Epithelial cell of prostate (primary cell): ENCODE measurements around the gene SH3RF3.

Source experiments
- DNase-seq: peaks from one replicate; pipeline ENCODE4 v3.0.0-alpha.2; 2011; ENCODE audit warnings: low read depth, low spot score
- H3K27ac ChIP-seq: fragments of 450-650 bp; 2 replicates; pipeline ENCODE4 v1.5.1; 2017; ENCODE audit warnings: mild to moderate bottlenecking

Gene SH3RF3

DNA sequence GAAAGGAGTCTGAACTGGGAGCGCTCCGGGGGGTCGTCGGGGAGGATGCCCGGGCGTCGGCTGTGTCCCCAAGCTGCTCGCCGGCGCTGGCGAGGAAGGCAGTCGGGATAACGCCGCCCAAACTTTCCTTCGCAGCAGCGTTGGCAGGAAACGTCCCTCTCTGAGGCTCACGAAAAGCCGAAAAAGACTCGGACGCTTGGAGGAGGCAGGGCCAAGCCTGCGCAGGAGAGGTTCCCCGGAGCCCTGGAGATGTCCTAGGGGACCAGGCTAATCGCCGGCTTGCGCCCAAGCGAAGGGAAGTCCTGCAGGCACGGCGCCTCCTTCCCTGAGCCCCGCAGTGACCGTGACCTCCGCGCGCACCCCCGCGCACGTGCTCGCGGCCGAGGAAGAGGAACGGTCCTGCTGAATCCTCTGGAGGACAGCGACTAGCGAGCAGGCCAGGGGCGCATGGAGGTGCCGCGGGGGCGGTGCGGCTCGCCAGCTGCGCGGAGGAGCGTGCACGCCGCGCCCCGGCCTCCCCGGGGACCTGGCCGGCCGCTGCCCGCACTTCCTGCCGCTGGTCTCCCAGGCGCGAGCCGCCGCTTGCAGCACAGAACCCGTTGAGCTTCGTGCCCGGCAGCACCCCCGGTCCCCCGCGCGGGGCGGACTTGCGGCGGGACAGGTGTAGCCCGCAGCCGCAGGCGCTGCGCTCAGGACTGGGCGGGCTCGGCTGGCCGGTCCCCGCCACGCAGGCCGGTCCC lies at the start of gene SH3RF3:
Gene SH3RF3 (plus strand): TSS at position 590 of the 740 bp plus-strand sequence.
- no peak for DNase-seq
- no peak within 1 kb of the TSS for H3K27ac ChIP-seq

DNA sequence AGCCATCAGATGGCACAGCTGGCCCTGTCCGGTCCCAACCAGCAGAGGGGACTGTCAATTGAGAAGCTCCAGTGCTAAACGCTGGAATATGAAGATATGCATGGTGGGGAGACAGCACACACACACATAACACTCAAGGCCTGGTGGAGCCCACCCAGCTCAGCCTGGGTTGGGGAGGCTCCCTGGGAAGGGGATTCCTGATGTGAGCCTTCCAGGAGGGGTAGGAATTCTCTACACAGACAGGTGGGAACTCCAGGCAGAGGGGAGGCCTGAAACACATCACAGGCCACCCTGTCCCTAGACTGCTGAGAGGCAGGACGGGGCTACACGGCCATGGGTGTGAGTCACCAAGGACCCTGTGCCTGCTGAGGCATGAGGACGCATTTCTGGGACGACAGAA lies 49.4 kb upstream of the SH3RF3 start:
- DNase-seq = no peak
- no peak overlapping the region for H3K27ac ChIP-seq

DNA sequence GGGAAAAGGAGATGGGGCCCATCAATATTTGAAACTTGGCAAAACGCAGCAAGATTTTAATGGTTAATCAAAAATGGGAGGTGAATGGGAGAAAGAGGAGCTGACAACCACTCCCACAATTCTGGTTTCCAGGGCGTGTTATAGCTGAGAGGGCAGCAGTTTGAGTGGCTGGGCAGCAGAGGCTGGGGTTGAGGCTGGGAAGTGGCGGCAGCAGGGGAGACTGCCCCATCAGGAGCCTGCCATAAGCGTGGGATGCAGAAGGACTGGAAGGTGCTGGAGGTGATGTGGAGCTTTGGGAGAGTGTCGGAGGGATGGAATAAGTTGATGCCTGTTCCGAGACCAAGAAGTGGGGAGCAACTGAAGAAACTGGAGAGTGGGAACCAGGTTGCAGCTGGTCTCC lies 48.9 kb upstream of the SH3RF3 start:
- no peak overlapping the region for H3K27ac ChIP-seq
- DNase-seq = no peak

DNA sequence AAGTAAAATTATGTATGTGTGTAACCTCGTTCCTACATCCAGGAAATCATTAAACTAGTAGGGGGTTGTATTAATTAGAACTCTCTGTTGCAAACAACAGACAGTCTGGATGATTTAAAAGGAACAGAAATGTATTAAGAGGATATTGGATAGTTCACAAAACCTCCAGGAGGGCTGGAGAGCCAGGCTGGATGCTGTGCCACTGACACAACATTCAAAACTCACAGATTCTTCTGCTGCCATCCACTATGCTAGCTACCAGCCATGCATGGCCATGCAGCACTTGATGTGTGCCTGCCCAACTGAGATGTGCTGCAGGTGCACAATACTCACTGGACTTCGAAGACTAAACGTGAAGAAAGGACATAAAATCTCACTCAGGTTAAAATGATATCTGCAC lies 48.2 kb upstream of the SH3RF3 start:
- H3K27ac ChIP-seq = no peak overlapping the region
- DNase-seq = no peak

DNA sequence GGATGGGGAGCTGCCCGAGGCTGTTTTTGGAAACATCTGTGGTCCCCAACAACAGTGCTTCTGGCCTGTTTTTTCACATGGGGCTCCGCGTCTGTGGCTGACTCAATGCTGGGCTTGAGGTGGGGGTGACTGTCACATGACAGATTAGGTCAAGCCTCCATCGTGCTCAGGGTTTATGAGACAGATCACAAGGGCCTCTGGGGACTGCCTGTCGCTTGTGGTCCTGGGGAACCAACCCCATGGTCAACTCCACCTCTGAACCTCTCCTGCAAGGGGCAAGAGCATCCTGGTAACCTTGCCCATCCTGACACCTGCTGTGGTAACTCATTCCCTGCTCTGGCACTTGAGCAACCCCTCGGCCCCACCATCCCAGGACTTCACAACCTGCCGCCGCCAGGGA lies 47.6 kb upstream of the SH3RF3 start:
- no peak for DNase-seq
- no peak overlapping the region for H3K27ac ChIP-seq

DNA sequence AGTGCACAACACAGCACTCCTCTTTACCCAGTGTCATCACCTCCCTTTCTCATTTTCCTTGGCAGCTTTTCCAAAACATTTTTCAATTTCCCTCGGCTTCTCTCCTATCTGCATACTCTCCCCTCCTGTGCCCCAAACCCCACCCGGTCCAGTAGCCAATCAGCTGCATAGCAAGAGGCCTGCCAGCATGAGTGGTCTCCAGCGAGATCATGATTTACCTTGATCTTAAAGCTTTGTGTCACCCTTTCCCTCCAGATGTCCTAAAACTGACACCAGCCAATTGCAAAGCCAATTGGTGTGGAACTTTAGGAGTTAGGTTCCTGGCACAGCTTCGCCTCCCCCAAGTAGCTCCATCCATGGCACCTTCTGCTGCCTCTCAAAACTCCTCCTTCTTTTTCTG lies 45.2 kb upstream of the SH3RF3 start:
- no peak overlapping the region for H3K27ac ChIP-seq
- no peak for DNase-seq

DNA sequence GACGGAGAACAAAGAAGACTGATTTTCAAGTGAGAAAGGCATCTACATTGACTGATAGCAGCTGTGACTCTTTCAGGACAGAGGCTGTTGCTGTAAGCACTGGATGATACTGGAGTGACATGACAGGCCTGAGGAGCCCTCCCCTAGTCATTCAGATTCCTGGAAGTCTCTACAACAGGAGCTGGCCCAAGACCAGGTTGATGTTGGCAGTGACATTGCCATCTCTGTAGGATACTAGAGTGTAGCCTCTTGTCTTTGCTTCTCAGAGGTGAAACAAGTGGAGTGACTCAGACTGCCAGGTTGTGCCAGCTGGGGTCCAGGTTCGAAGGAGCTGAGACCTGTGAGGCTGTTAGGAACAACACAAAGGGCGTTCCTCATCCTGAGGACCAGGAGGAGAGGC lies 44.7 kb upstream of the SH3RF3 start:
- no peak for DNase-seq

DNA sequence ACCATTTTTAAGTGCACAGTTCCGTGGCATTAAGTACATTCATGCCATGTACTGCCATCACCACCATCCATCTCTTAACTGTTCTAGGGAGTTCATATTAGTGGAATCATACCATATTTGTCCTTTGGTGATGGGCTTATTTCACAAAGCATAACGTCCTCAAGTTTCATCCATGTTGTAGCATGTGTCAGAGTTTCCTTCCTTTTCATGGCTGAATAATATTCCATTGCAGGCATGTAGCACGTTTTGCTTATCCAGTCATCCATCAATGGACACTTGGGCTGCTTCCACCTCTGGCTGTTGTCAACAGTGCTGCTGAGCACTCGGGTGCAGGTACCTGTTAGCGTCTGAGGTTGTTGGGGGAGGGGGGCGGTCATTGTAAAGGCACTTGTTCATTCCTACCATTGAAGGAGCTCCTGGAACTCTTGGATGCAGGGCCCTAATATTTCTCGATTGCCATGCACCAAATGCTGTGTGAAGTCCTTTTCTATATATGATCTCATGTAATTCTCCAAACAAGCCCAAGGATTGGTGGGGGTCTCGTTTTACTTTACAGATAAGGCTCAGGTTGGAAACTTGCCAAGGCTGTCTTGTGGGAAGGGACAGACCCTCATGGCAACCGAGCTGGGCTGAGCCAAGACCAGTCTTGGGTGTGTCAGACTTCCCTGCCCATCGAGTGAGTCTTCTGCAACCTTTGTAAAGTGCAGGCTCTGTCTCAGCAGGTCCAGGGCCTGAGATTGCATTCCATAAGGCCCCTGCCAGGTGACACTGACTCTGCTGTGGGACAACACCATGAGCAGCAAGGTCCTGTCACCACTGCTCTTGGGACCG lies 42.9 kb upstream of the SH3RF3 start:
- H3K27ac ChIP-seq = no peak overlapping the region
- no peak for DNase-seq

More for the DNA sequence above, 44.7 kb upstream of the SH3RF3 start:
- no peak overlapping the region for H3K27ac ChIP-seq

DNA sequence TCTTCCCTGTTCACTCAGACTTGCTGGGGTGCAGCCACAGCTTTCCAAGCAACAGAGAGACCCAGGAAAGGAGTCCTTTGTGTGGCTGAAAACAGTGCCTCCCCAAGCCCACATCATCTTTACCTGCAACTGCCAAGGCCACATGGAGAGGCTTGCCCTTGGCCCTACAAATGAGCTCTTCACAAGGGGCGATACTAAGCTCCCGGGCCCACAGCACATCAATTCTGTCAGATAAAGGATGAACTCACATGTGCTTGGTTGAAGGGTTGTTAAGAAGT lies 42.3 kb upstream of the SH3RF3 start:
- no peak overlapping the region for H3K27ac ChIP-seq

DNA sequence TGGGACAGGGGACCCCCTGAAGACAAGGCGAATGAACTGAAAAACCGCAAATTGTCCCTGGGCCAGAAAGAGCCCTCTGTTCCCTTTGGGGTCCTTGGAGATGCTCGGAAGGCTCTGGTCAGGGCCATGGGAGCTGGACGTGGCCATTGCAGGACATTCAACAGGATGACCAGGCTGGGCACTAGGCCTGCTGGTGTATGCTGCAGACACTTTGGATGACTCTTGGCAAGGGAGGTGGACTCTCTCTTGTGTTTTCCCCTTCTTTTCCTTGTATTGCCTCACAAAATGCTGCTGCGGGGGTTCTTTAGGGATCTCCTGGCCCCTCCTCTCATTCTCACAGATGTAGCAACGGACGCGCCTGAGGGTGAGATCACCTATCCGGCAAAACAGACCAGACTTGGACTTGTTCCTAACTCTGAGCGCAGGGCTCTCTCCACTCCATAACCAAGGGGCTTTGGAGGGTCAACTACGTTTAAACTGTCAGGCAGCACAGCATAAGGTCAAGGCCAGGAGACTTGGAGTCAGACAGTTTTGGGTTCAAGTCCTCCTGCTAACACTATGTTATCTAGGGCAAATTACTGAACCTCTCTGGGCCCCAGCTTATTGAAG lies 41.8 kb upstream of the SH3RF3 start:
- no peak for DNase-seq

More for the DNA sequence above, 42.3 kb upstream of the SH3RF3 start:
- no peak for DNase-seq

DNA sequence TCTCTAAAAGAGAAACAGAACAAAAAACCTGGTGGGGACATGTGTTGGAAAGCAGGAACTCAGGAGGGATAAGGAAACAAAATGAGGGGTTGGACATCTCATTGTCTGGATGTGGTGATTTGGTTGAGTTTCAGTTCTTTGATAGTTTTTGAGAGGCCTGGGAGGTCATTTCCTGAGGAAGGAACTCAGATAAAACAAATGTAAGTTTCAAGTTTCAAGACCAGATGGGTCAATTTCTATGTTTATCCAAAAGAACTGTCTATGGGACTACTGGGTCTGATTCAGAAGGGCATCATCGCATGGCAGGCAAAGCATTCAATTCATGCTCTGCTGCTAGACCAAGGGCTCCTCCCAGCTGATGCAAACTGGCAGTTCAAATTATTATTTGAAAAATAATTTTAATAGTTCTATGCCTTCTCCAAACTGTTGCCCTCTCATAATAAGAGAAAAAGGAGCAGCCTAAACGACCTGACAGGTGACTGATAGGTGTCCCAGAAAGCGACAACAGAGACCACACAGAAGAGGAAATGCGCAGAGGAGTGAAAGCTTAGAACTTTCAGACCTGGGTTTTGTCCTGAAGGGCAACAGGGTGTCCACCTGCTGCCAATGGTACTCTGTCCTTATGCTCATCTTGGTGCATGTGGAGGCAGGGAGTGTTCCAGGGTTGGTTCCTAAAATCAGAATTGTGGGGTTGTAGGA lies 39.3 kb upstream of the SH3RF3 start:
- no peak overlapping the region for H3K27ac ChIP-seq
- no peak for DNase-seq

More for the DNA sequence above, 41.8 kb upstream of the SH3RF3 start:
- H3K27ac ChIP-seq = no peak overlapping the region

DNA sequence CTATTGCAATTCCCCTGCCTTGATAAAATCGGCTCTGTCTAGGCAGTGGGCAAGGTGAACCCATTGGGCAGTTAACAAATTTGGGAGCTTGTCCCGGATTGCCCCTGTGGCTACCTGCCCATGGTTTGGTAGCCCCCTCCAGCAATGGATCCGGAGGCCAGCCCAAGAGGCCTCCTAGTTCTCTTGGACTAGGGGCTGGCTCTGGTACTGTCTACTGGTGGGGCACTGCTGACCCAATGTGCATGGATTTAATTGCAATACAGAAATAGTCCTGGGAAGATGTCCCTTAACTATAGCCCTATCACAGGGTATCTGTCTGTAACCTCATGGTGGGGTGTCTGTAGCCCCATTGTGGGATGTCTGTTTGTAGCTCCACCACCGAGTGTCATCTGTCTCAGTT lies 37.5 kb upstream of the SH3RF3 start:
- no peak for DNase-seq
- H3K27ac ChIP-seq = no peak overlapping the region

DNA sequence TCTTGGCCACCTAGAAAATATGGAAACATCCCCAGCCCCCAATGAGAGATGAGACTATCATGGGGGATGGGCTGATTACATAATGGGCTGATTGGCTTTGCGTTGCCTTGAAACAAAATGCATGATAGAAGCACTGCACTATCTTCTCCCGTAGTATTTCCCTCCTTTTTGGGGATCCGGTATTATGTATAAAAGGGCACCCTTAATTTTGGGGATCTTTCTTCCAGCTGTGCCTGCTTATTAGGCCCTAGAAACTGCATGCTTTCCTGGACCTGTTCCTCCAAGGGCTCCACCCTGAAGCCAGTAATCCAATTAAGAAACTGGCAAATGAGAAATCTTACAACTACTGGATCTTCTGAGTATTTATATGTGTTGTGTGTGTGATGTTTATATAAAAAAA lies 34.9 kb upstream of the SH3RF3 start:
- no peak for DNase-seq
- H3K27ac ChIP-seq = no peak overlapping the region

DNA sequence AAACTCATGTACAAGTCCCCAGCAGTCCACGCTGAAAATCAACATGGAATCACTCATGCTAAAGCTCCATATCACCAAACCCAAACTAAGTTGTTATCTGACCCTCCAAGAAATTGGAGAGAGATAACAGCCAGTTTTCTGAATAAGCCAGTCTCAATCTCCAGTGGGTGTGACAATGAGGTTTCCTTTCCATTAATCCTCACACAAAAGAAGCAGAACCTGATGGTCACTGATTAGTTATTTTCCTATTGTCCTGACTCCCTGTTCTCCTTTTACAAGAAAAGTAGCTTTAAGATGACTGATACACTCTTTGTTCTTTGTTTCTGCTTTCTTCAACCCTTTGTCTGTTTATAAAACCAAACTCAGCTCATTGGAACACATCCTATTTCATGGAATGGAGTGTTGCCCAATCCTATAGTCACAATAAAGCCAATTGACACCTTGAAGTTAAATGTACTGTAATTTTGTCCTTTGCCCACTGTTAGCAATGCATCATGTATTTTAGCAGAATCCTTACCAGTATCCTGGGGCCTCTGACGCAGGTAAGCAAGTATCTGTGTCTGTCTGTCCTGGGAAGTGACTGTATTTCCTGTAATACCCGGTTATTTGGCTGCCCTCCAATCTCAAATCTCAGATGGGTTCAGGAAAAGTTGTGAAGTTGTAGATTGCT lies 30.6 kb upstream of the SH3RF3 start:
- peak; percentile 26 for DNase-seq
- peak overlapping the region; percentile 19 for H3K27ac ChIP-seq

DNA sequence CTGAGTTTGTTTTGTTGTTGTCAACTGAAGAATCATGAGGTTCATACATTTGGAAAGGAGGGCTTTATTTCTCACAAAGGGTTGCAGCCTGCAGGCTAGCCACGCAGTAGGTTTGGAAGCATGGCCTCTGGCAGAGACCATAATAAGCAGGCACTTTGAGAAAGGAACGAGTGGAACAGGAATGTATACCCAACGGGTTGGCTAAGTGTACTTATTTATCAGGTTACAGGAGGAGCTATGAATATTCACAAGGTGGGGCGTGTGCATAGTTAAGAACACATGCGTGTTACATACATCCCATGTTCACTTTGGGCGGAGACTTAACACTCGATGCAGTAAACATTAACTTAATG lies 30.1 kb upstream of the SH3RF3 start:
- H3K27ac ChIP-seq = peak overlapping the region; percentile 19
- DNase-seq = no peak

DNA sequence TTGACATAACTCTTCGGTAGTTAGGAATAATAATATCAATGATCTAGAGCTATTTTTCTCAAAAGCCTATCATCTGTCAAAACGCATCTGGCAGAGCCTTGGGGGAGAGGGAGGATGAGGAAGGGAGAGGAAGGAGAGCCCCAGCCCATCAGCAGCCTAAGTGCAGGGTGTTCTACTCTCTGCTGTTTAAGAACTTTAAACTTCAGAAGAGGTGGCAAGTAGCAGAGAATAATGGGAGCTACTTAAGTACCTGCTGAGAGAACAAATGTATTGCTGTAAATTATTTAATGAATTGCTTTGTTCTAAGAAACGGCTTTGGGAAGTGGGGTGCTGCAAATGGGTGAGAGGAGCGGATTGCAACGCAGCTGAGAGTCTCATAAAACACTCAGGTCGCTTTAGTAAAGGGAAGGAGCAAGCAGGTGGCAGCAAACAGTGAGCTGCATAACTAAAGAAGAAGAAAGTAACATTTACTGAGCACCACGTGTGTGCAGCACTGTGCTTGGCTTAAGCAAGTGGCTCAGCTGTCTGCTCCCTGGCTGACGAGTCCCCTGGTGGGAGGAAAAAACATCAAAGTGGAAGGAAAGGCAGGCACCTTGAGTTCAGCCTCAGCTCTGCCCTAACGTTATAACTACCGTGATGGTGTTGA lies 26.3 kb upstream of the SH3RF3 start:
- no peak for DNase-seq
- no peak overlapping the region for H3K27ac ChIP-seq

DNA sequence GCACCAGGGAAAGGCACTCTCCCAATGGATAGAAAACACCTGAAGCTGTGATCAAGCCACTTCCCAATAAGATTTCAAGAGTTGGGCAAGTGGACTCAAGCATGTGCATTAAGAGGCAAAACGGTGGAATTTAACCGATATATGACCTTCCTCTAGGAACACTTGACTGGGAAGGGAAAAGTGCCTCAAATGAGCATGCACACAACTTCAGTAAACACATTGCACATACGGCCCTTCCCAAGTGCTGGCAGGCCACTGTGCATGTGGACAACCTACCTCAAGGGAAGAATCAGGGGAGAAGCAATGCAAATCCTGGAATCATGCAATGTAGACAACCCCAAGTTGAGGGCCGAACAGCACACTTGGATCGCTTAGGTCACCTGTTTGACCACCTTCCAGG lies 23.9 kb upstream of the SH3RF3 start:
- DNase-seq = no peak
- H3K27ac ChIP-seq = no peak overlapping the region

DNA sequence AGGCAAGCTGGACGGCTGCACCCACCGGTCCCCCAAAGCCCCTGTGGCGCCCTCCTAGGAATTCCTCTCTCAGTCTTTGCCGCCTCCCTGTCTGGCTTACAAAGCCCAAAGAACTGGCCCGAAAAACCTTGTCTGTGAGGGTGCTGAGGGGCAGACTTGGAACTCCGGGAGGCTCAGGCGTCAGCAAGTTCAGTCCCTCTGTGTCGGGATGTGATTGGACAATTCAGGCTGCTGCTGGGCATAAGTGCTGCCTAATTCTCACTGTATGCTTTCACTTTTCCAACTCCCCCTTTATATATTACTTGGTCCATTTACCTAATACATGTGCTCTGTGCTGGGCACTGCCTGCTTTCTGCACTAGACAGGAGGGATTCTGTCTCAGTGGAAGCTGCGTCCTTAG lies 20.3 kb upstream of the SH3RF3 start:
- no peak for DNase-seq
- H3K27ac ChIP-seq = no peak overlapping the region

DNA sequence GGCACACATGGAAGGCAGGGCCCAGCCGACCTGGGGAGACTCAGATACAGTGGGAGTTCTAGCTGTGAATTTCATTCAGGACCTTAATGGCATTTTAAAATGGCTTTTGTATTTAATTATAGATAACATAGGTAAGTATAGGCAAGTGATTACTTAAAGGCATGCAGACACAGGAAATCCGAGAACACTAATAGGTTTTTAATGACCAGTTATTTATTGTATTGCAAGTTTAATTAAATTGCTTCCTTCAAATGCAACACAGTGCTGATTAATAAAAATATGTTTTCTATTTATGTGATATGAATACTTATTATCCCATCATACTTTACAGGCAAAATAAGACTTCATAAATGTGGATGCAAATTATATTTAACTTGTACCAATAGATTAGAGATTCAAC lies 19.7 kb upstream of the SH3RF3 start:
- no peak for DNase-seq
- H3K27ac ChIP-seq = no peak overlapping the region

DNA sequence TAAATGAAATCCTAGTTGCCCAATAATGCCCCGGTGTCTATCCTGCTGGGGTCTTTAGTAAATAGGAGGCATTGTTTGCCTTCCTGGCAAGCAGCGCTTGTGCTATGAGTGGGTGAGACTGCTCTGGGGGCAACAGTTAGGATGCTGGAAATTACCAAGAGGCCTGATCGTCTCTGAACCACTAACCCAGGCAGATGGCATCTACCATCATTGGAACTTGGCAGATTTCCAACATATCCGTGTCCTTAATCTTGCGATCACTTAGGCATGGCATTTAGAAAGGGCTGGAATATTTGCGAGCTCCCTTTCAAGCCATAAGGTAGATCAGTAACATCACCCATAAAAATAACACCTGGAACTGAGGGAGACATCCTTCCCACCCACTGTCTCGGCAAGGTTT lies 18.8 kb upstream of the SH3RF3 start:
- no peak overlapping the region for H3K27ac ChIP-seq
- DNase-seq = no peak
